GM21528 (cell line): Measurements from ENCODE around the gene SLC18A2.
"Not testable (repeated sequence)": the region's sequence is repeated elsewhere in the genome, so short reads cannot be mapped to it uniquely, and the experiment has no call there.

ENCODE experiments used
- ATAC-seq: cut with Tn5 transposase; IDR thresholded peaks from one replicate; pipeline ENCODE4 v1.9.1; 2021; ENCODE audit warnings: mild to moderate bottlenecking, moderate library complexity; ENCODE audit not compliant: unreplicated experiment, low FRiP score

SLC18A2 gene

GRCh38 chr10:117303451-117303850 is 62.5 kb downstream of the SLC18A2 start:
- ATAC-seq = not testable (repeated sequence)

GRCh38 chr10:117306674-117307073 is 65.8 kb downstream of the SLC18A2 start:
- ATAC-seq = no peak

- ATAC-seq = no peak
Measured at GRCh38 chr10:117311261-117311660, 70.3 kb downstream of the SLC18A2 start.

GRCh38 chr10:117312430-117312829 is 71.5 kb downstream of the SLC18A2 start:
- ATAC-seq = no peak

- no peak for ATAC-seq
Measured at GRCh38 chr10:117313641-117314040, 72.7 kb downstream of the SLC18A2 start.

GRCh38 chr10:117316701-117317100 is 75.8 kb downstream of the SLC18A2 start:
- no peak for ATAC-seq

- ATAC-seq = no peak
Measured at GRCh38 chr10:117318909-117319308, 78.0 kb downstream of the SLC18A2 start.

GRCh38 chr10:117320050-117320665 is 79.2 kb downstream of the SLC18A2 start:
- no peak for ATAC-seq

GRCh38 chr10:117322260-117322659 is 81.3 kb downstream of the SLC18A2 start:
- no peak for ATAC-seq

- ATAC-seq = no peak
Measured at GRCh38 chr10:117324367-117324766, 83.5 kb downstream of the SLC18A2 start.

GRCh38 chr10:117327262-117327661 is 86.3 kb downstream of the SLC18A2 start:
- no peak for ATAC-seq
